Activated T-helper 9 cell treated with anti-CD3 and anti-CD28 coated beads, Interleukin-2, amount 50 U/mL, for 16 hours (primary cell): Measurements from ENCODE around the gene MRFAP1.
A peak's percentile ranks its signal among the peaks of the same experiment; 100 is the strongest.

Experiments
- DNase-seq: peaks from one replicate; pipeline ENCODE4 v3.0.0-alpha.2; 2020; ENCODE audit warnings: low read depth

The MRFAP1 gene

GRCh38 chr4:6640292-6641163, at the start of gene MRFAP1:
TSS of gene MRFAP1 (plus strand) at chr4:6640685. CDS start at chr4:6640863, 178 bp downstream.
- peak; percentile 92 for DNase-seq

GRCh38 chr4:6591313-6591712, 49.2 kb upstream of the MRFAP1 start:
- DNase-seq: no peak

- DNase-seq: no peak
Measured at GRCh38 chr4:6591781-6592180, 48.7 kb upstream of the MRFAP1 start.

- no peak for DNase-seq
Measured at GRCh38 chr4:6592804-6593563, 47.5 kb upstream of the MRFAP1 start.

GRCh38 chr4:6594341-6594740, 46.1 kb upstream of the MRFAP1 start:
- DNase-seq: no peak

GRCh38 chr4:6594826-6595355, 45.6 kb upstream of the MRFAP1 start:
- DNase-seq: no peak

GRCh38 chr4:6595897-6596537, 44.5 kb upstream of the MRFAP1 start:
- DNase-seq: no peak

GRCh38 chr4:6596948-6597347, 43.5 kb upstream of the MRFAP1 start:
- DNase-seq: no peak

- no peak for DNase-seq
Measured at GRCh38 chr4:6598127-6598526, 42.4 kb upstream of the MRFAP1 start.

- no peak for DNase-seq
Measured at GRCh38 chr4:6598641-6599040, 41.8 kb upstream of the MRFAP1 start.

GRCh38 chr4:6601661-6602250, 38.7 kb upstream of the MRFAP1 start:
- no peak for DNase-seq

GRCh38 chr4:6602289-6602688, 38.2 kb upstream of the MRFAP1 start:
- DNase-seq: no peak

GRCh38 chr4:6603128-6603527, 37.4 kb upstream of the MRFAP1 start:
- DNase-seq: no peak

GRCh38 chr4:6605114-6605513, 35.4 kb upstream of the MRFAP1 start:
- no peak for DNase-seq

- DNase-seq: no peak
Measured at GRCh38 chr4:6605605-6606004, 34.9 kb upstream of the MRFAP1 start.

- no peak for DNase-seq
Measured at GRCh38 chr4:6606465-6607235, 33.8 kb upstream of the MRFAP1 start.

GRCh38 chr4:6607368-6608055, 33.0 kb upstream of the MRFAP1 start:
- no peak for DNase-seq

GRCh38 chr4:6608758-6609414, 31.6 kb upstream of the MRFAP1 start:
- DNase-seq: no peak

GRCh38 chr4:6609415-6610079, 30.9 kb upstream of the MRFAP1 start:
- no peak for DNase-seq
